Fibroblast of mammary gland (primary cell): ENCODE data around the gene CRLF3.

Experiments used
- DNase-seq: peaks from one replicate; pipeline ENCODE4 v3.0.0-alpha.2; 2010; ENCODE audit warnings: low read depth
- H3K4me3 ChIP-seq: 2 replicates; pipeline ENCODE4 v1.5.1; 2011; ENCODE audit warnings: low read depth, mild to moderate bottlenecking, low read length, moderate library complexity; ENCODE audit not compliant: control insufficient read depth
- CTCF ChIP-seq: conservative IDR thresholded peaks from 2 replicates; pipeline ENCODE4 v1.5.1; 2011; ENCODE audit warnings: low read depth, low read length, inconsistent platforms; ENCODE audit not compliant: control insufficient read depth, insufficient read depth

CRLF3 gene

GRCh38 chr17:30840771-30841170 is 16.3 kb upstream of the CRLF3 start:
- no peak for DNase-seq
- H3K4me3 ChIP-seq: no peak overlapping the region
- no peak for TF ChIP-seq CTCF

DNA sequence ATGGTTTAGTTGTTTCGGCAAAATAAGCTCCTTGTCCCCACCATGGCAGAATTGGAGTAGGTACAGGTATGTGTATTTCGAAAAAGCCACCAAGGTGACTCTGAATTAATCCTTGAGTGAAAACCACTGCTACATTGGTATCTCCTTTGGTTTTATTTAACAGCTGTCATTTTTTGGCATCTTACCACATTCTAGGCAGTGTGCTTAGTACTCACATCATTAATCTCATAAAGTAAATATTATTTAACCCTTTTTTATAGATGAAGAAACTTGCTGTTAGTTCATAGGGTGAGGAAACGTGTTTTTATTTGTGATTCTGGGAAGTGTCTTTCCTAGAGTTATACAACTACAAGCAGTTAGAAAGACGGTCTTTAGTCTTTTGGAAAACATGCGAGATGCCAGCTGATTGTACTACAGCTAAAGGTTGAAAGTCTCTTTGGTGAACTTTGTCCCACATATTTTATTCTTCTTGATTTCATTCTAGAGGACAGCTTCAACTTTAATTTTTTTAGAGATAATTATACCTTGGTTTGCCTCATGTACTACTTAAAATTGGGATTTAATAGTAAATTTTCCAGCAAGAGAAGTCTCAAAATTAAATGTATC is 13.8 kb upstream of the CRLF3 start:
- TF ChIP-seq CTCF: no peak

DNA sequence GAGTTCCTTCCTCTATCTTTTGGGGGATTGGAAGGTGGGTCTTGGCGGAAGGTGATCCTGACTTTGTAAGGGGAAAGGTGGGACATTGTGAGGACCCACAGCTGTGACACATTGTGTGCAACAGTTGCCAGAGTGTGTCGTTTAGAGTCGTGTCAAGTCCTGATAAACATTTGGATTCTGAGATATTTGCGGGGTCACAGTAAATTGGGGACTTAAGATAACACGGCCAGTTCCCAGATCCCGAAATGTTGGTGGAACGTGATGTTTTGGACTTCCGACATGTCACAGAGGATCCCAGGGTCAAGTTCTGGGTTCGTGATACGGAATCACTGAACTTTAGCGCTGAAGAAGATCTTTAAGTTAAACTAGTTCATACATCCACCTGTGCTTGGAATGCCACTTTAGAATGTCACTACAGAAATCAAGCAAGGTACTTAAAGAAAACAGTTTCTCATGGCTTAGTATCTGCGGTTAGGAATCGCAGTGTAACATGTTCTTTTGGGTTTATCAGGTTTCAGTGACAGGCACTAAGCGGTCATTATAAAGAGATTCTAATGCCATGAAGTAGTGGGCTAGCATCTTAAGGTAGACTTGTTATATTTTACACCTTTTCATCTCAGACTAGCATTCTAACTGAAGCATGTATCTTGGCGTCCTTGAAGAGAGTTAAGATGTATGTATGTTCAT is 8.1 kb upstream of the CRLF3 start:
- no peak for TF ChIP-seq CTCF
- peak overlapping the region; percentile 94 for H3K4me3 ChIP-seq
- no peak for DNase-seq

More for the DNA sequence above, 13.8 kb upstream of the CRLF3 start:
- DNase-seq: no peak
- no peak overlapping the region for H3K4me3 ChIP-seq

- peak; percentile 90 for DNase-seq
- H3K4me3 ChIP-seq: peak within 1 kb of the TSS; percentile 94
- TF ChIP-seq CTCF: no peak
Observed at GRCh38 chr17:30831663-30832437, 7.4 kb upstream of the CRLF3 start, which contains the start of gene ATAD5. TSS of gene ATAD5 (plus strand) at chr17:30831966. CDS start at chr17:30832348, 382 bp downstream.

DNA sequence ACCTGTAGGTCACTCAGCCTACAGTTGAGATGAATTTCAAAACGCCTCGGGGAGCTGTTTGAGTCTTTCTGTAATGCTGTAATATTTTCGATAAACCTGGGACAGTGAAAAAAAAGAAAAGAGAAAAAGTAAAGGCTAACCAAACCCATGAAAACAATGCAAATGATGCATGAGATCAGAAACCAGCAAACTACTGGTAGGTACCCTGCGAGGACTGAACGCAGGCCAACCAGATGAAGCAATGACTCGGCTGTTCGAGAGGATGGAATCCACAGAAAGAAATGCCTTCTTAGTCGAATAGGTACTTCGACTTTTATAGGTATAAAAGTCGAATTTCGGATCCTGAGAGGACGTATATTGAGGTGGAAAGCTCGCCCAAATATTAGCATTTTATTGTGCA is 6.8 kb upstream of the CRLF3 start:
- DNase-seq: peak; percentile 23
- no peak for TF ChIP-seq CTCF
- peak overlapping the region; percentile 94 for H3K4me3 ChIP-seq

GRCh38 chr17:30829022-30829421 is 4.5 kb upstream of the CRLF3 start:
- no peak for TF ChIP-seq CTCF
- no peak for DNase-seq
- no peak overlapping the region for H3K4me3 ChIP-seq
